Activated CD8-positive, alpha-beta T cell treated with anti-CD3 and anti-CD28 coated beads for 36 hours (primary cell): ENCODE data around the gene TRIO. TPM values are rescaled to one million over a fixed set of nuclear protein-coding genes. Genes with fewer than 3 reads are reported as not detected.

Experiments used
- ATAC-seq: fragments of 200-7000 bp; cut with Tn5 transposase; one replicate; pipeline ENCODE4 v1.10.0; 2021; ENCODE audit warnings: mild to moderate bottlenecking, moderate library complexity
- CTCF ChIA-PET: fragments of 350-600 bp; sonication (Branson Sonifier 250); formaldehyde crosslinking; loops from one replicate; lab custom pipeline; 2021; ENCODE audit warnings: antibody characterized with exemption; lab: Charles Lee
- POLR2A ChIA-PET: fragments of 350-600 bp; sonication (Branson Sonifier 250); formaldehyde crosslinking; loops from one replicate; lab custom pipeline; 2021; ENCODE audit warnings: antibody characterized with exemption; lab: Charles Lee
- DNase-seq: peaks from one replicate; pipeline ENCODE4 v3.0.0-alpha.2; 2020
- H3K27ac Mint-ChIP-seq: one replicate; pipeline ENCODE4 v1.8.0; 2021; ENCODE audit warnings: mild to moderate bottlenecking, mixed read lengths
- H3K27me3 Mint-ChIP-seq: one replicate; pipeline ENCODE4 v1.8.0; 2021; ENCODE audit warnings: mixed read lengths
- H3K36me3 Mint-ChIP-seq: one replicate; pipeline ENCODE4 v1.8.0; 2021; ENCODE audit warnings: low read depth, mixed read lengths
- H3K4me1 Mint-ChIP-seq: one replicate; pipeline ENCODE4 v1.8.0; 2021; ENCODE audit warnings: low read depth, mixed read lengths
- H3K4me3 Mint-ChIP-seq: one replicate; pipeline ENCODE4 v1.8.0; 2021; ENCODE audit warnings: mild to moderate bottlenecking, moderate library complexity, mixed read lengths
- H3K9me3 Mint-ChIP-seq: one replicate; pipeline ENCODE4 v1.8.0; 2021; ENCODE audit warnings: mixed read lengths
- intact Hi-C: fragments of 100-400 bp; cut with micrococcal nuclease; formaldehyde crosslinking; loops from one replicate; pipeline ENCODE4 v1.10.0; 2022
- total RNA-seq, 2 experiments: library from RNA; stranded (reverse); gene quantifications; one replicate each; pipeline ENCODE4 v1.2.3, GENCODE V29; 2021
- TF ChIP-seq, protein P1 (sequence below): fragments of 200-600 bp; IDR thresholded peaks from one replicate; pipeline ENCODE4 v1.8.0; 2022; ENCODE audit warnings: antibody characterized with exemption, mild to moderate bottlenecking

Gene TRIO
- total RNA-seq, 2 experiments from 2014 or later: 11.4 to 11.5 TPM

DNA sequence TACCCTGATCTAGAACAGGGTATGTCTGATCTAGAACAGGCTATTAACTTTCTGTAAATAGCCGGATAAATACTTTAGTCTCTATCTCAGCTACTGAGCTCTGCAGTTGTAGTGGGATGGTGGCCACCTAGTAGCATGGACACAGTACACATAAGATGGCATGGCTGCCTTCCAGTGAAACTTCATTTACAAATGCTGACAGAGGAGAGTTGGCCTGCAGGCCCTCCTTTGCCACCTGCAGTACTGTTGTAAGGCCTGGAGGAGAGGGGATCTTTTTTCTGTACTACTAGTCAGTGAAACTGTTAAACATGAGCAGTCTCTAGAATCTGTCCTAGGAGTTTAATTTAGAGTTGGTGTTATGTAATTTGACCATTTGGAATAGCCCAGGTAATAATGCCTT lies 86.0 kb downstream of the TRIO start:
- intact Hi-C loops: no loop called here
- Mint-ChIP-seq H3K27ac (no peak overlapping the region), H3K9me3 (no peaks in the 10 kb centered on the region), H3K4me1 (no peaks in the 10 kb centered on the region), H3K36me3 (no peaks in the 10 kb centered on the region), H3K4me3 (no peak overlapping the region), H3K27me3 (peaks cover 1% of the 10 kb centered on the region)
- ChIA-PET POLR2A (no interaction called here), CTCF (no interaction called here)
- ATAC-seq (no peak), DNase-seq (no peak)
- TF ChIP-seq, protein P1, sequence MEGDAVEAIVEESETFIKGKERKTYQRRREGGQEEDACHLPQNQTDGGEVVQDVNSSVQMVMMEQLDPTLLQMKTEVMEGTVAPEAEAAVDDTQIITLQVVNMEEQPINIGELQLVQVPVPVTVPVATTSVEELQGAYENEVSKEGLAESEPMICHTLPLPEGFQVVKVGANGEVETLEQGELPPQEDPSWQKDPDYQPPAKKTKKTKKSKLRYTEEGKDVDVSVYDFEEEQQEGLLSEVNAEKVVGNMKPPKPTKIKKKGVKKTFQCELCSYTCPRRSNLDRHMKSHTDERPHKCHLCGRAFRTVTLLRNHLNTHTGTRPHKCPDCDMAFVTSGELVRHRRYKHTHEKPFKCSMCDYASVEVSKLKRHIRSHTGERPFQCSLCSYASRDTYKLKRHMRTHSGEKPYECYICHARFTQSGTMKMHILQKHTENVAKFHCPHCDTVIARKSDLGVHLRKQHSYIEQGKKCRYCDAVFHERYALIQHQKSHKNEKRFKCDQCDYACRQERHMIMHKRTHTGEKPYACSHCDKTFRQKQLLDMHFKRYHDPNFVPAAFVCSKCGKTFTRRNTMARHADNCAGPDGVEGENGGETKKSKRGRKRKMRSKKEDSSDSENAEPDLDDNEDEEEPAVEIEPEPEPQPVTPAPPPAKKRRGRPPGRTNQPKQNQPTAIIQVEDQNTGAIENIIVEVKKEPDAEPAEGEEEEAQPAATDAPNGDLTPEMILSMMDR: no peak

DNA sequence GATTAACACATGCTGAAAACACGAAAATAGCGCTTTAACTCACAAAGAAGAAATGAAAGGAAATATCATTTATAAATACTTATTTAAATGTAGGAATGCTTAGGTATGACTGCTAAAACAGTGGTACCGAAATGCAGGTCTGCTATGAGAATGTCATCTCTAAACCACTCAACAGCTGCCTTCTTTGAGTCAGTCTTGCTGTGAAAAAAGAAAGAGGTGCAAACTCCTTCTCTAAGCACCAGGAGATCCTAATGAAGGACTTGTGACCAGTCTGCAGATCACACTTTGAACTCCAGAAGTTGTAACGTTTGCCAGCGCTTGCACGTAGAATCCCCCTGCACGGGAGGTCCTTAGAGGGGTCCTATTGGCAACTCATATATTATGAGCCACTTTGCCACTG lies 86.6 kb downstream of the TRIO start:
- Mint-ChIP-seq H3K27me3 (peaks cover 1% of the 10 kb centered on the region), H3K36me3 (no peaks in the 10 kb centered on the region), H3K9me3 (no peaks in the 10 kb centered on the region), H3K4me1 (no peaks in the 10 kb centered on the region), H3K27ac (no peak overlapping the region), H3K4me3 (no peak overlapping the region)
- TF ChIP-seq, protein P1: no peak
- ATAC-seq: no peak
- POLR2A ChIA-PET: no interaction called here
- DNase-seq: no peak
- CTCF ChIA-PET: no interaction called here
- intact Hi-C loops: no loop called here

DNA sequence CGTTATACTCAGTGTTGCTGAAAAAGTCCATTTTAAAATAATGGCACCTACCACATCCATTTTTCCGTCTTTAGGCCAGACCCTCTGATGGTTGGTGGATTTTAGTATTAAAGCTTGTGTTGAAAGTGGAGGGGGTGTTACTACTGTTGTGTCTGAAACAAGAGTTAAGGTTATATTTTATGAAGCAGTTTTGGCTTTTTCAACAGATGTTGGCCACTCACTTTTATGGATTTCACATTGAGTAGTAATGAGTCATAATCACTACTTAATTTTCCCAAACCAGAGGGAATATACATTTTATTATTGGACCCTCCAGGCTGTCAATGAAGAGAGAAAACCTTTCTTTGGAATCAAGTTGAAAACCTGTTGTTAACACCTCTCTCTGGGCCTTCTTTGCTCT lies 88.0 kb downstream of the TRIO start:
- Mint-ChIP-seq H3K4me3 (no peak overlapping the region), H3K9me3 (no peaks in the 10 kb centered on the region), H3K27me3 (peaks cover 3% of the 10 kb centered on the region), H3K36me3 (no peaks in the 10 kb centered on the region), H3K4me1 (no peaks in the 10 kb centered on the region), H3K27ac (no peak overlapping the region)
- ATAC-seq (no peak), DNase-seq (no peak)
- TF ChIP-seq, protein P1: no peak
- CTCF ChIA-PET: no interaction called here
- POLR2A ChIA-PET: no interaction called here
- intact Hi-C loops: no loop called here

DNA sequence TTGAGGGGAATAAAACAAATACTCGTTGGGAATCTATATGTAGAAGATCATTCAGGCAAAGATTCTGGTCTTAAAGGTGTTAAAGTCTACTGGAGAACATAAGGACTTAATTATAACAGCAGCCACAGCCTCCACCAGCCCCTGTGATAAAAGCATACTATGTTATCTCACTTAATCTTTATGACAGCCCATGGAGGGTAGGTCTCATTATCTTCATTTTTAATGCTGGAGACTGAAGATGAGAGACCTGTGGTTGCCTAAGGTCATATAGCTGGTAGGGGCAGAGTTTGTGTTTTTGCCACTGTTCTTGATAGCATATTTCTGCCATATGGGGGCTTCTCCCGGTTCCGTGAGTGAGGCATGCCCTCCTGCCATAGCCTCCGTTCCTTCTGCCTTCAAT lies 88.7 kb downstream of the TRIO start:
- TF ChIP-seq, protein P1: no peak
- Mint-ChIP-seq H3K4me1 (no peaks in the 10 kb centered on the region), H3K9me3 (no peaks in the 10 kb centered on the region), H3K27me3 (peaks cover 3% of the 10 kb centered on the region), H3K4me3 (no peak overlapping the region), H3K36me3 (no peaks in the 10 kb centered on the region), H3K27ac (no peak overlapping the region)
- POLR2A ChIA-PET: no interaction called here
- CTCF ChIA-PET: no interaction called here
- ATAC-seq (no peak), DNase-seq (no peak)
- intact Hi-C loops: no loop called here

DNA sequence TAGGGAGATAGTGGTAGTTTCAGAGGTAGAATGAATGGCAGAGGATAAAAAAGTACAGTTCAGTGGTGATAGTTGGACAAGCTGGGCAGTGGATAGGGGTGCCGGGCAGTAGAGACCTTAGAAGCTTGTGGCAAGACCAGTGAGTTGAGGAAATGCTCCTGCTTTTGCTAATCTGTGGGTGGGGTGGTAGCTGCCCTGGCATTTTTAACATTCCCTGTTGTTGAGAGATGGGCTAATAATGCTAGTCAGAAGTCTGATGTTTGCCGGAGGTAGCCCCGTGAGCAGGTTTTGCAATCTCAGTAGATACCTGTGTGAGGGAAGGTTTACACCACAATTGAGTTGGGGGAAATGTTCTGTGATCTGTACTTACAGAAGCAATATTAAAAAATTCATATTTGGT lies 91.1 kb downstream of the TRIO start:
- H3K4me1 Mint-ChIP-seq: no peaks in the 10 kb centered on the region
- no peaks in the 10 kb centered on the region for H3K36me3 Mint-ChIP-seq
- ATAC-seq (no peak), DNase-seq (no peak)
- CTCF ChIA-PET: interaction anchor here (1.1 kb wide), 1 partner anchor 10 kb away, joined by 3 read pairs; no protein-coding TSS in a partner anchor
- POLR2A ChIA-PET: no interaction called here
- TF ChIP-seq, protein P1: no peak
- no peak overlapping the region for H3K4me3 Mint-ChIP-seq
- H3K9me3 Mint-ChIP-seq: no peaks in the 10 kb centered on the region
- intact Hi-C loops: no loop called here
- no peak overlapping the region for H3K27ac Mint-ChIP-seq
- peaks cover 2% of the 10 kb centered on the region for H3K27me3 Mint-ChIP-seq
